Measurements from ENCODE around the gene URB1. TPM values are rescaled to one million over a fixed set of nuclear protein-coding genes. Genes with fewer than 3 reads are reported as not detected.

Gene URB1
- total and polyA plus RNA-seq, 2 experiments from 2014 or later: 7.7 to 44.1 TPM

- TF ChIP-seq REST (IDR thresholded peaks at IDR 0.05; ENCODE audit: unreplicated experiment): no peak
Measured at GRCh38 chr21:32381571-32381970, 11.2 kb downstream of the URB1 start (continued).

GRCh38 chr21:32380940-32381339 is 11.9 kb downstream of the URB1 start:
- no peak overlapping the region for H3K27ac Mint-ChIP-seq
- TF ChIP-seq REST (IDR thresholded peaks at IDR 0.05; ENCODE audit: unreplicated experiment) (no peak), EZH2 (IDR thresholded peaks at IDR 0.05; ENCODE audit: low read depth, unreplicated experiment) (no peak)
- no peak overlapping the region for H2AFZ ChIP-seq
- H3K9me3 Mint-ChIP-seq: no peaks in the 10 kb centered on the region
- H3K36me3 ChIP-seq (ENCODE audit: insufficient read depth): peaks cover 46% of the 10 kb centered on the region
- no peak overlapping the region for H3K4me3 ChIP-seq
- peaks cover 37% of the 10 kb centered on the region for H4K20me1 ChIP-seq (replicated peaks; ENCODE audit: insufficient read depth)
- peaks cover 76% of the 10 kb centered on the region for H3K79me2 ChIP-seq (replicated peaks; ENCODE audit: insufficient read depth)
- no peaks in the 10 kb centered on the region for H3F3A ChIP-seq (replicated peaks; ENCODE audit: low read depth)
- H3K4me3 Mint-ChIP-seq: no peak overlapping the region
- no peaks in the 10 kb centered on the region for H3K27me3 ChIP-seq (ENCODE audit: insufficient read depth)
- no peaks in the 10 kb centered on the region for H3K4me1 ChIP-seq (ENCODE audit: insufficient read depth)
- H3K9me2 ChIP-seq (ENCODE audit: insufficient read depth): no peaks in the 10 kb centered on the region
- peaks cover 3% of the 10 kb centered on the region for H3K27me3 Mint-ChIP-seq (ENCODE audit: insufficient read depth, low read depth, poor library complexity)
- peaks cover 87% of the 10 kb centered on the region for H3K36me3 Mint-ChIP-seq (ENCODE audit: low read depth)
- ATAC-seq: no peak
- no peak for DNase-seq (ENCODE audit: low spot score)
- no peaks in the 10 kb centered on the region for H3K4me1 Mint-ChIP-seq
- no peak overlapping the region for H3K27ac ChIP-seq (ENCODE audit: low read depth)
- H3K4me2 ChIP-seq: no peak overlapping the region

GRCh38 chr21:32378956-32379355 is 13.9 kb downstream of the URB1 start:
- H3K4me1 ChIP-seq (ENCODE audit: insufficient read depth): no peaks in the 10 kb centered on the region
- no peak overlapping the region for H3K4me2 ChIP-seq
- H3K4me3 ChIP-seq: no peak overlapping the region
- no peak overlapping the region for H2AFZ ChIP-seq
- peaks cover 38% of the 10 kb centered on the region for H3K36me3 ChIP-seq (ENCODE audit: insufficient read depth)
- H3F3A ChIP-seq (replicated peaks; ENCODE audit: low read depth): no peaks in the 10 kb centered on the region
- H3K4me3 Mint-ChIP-seq: no peak overlapping the region
- H3K79me2 ChIP-seq (replicated peaks; ENCODE audit: insufficient read depth): peaks cover 59% of the 10 kb centered on the region
- H4K20me1 ChIP-seq (replicated peaks; ENCODE audit: insufficient read depth): peaks cover 27% of the 10 kb centered on the region
- no peak for DNase-seq (ENCODE audit: low spot score)
- peaks cover 3% of the 10 kb centered on the region for H3K27me3 Mint-ChIP-seq (ENCODE audit: insufficient read depth, low read depth, poor library complexity)
- no peak for ATAC-seq
- H3K9me2 ChIP-seq (ENCODE audit: insufficient read depth): no peaks in the 10 kb centered on the region
- H3K9me3 Mint-ChIP-seq: no peaks in the 10 kb centered on the region
- H3K36me3 Mint-ChIP-seq (ENCODE audit: low read depth): peaks cover 78% of the 10 kb centered on the region
- no peak overlapping the region for H3K27ac Mint-ChIP-seq
- no peak overlapping the region for H3K27ac ChIP-seq (ENCODE audit: low read depth)
- no peaks in the 10 kb centered on the region for H3K27me3 ChIP-seq (ENCODE audit: insufficient read depth)
- H3K4me1 Mint-ChIP-seq: no peaks in the 10 kb centered on the region
- no peak for TF ChIP-seq CTCF (conservative IDR thresholded peaks at IDR 0.05; ENCODE audit: low read depth in 2 of 2)
- TF ChIP-seq ZNF114 (CRISPR knock-in tag; IDR thresholded peaks at IDR 0.05): no peak
- no peak for TF ChIP-seq NANOG (IDR thresholded peaks at IDR 0.05; ENCODE audit: borderline replicate concordance)
- no peak for TF ChIP-seq JUNB (IDR thresholded peaks at IDR 0.05; ENCODE audit: unreplicated experiment)
- no peak for TF ChIP-seq REST (IDR thresholded peaks at IDR 0.05; ENCODE audit: unreplicated experiment)
